Measurements from ENCODE around the gene TYK2. TPM values are rescaled to one million over a fixed set of nuclear protein-coding genes. Genes with fewer than 3 reads are reported as not detected.
A peak's percentile ranks its signal among the peaks of the same experiment; 100 is the strongest.
"Not testable (repeated sequence)": the region's sequence is repeated elsewhere in the genome, so short reads cannot be mapped to it uniquely, and the experiment has no call there.

Gene TYK2
- total and polyA plus RNA-seq, 9 donors: 55.4 to 118 (median 78.9) TPM

DNA sequence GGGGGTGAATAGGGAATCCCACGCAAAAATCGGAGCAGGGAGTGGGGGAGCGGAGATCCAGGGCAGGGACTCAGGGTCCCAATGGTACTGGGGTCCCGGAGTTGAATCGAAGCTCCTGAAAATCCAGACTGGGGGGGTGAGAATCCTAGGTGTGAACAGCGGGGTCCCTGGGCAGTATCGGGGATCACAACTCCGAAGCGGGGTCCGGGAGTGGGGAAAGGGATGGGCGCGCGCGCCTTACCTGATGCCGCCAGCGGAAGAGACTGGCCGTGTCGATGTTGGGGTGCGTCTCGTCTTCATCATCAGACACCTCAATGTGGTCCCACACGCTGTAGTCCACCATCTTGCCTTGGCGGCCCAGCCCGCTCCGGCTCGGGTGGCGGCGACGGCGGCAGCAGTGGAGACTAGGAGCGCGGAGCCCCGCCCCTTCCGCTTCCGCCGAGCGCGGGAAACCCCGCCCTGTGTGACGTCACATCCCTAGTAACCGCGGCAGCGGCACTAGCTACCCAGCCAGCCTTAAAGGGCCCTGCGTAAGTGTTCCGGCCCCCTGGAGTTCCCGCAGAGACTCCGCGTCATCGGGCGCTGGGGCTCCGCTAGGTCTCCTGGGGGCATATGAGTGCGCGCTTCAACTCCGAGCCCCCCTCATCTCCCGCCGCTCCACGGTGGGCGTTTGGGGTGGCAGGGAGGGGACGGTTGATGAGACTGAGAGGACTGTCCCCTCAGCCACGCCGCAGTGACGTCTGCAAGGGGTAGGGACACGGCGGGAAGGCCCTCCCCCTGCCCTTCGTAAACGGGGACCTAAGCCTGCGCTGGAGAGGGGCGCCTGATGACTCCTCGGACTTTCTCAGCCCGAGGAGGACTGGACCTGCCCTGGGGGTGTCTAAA lies 23.0 kb upstream of the TYK2 start, which contains the start of gene CDC37:
CDC37 (minus strand) TSS at position 406 of the 885 bp plus-strand sequence; CDS start at position 343, 63 bp downstream.
- H3K9me3 ChIP-seq: no peaks in the 10 kb centered on the region
- no peaks in the 10 kb centered on the region for H3K36me3 ChIP-seq
- TF ChIP-seq POLR2A (IDR thresholded peaks at IDR 0.05) (peak; percentile 73), EP300 (IDR thresholded peaks at IDR 0.05) (peak; percentile 47)
- TF ChIP-seq, protein P1, sequence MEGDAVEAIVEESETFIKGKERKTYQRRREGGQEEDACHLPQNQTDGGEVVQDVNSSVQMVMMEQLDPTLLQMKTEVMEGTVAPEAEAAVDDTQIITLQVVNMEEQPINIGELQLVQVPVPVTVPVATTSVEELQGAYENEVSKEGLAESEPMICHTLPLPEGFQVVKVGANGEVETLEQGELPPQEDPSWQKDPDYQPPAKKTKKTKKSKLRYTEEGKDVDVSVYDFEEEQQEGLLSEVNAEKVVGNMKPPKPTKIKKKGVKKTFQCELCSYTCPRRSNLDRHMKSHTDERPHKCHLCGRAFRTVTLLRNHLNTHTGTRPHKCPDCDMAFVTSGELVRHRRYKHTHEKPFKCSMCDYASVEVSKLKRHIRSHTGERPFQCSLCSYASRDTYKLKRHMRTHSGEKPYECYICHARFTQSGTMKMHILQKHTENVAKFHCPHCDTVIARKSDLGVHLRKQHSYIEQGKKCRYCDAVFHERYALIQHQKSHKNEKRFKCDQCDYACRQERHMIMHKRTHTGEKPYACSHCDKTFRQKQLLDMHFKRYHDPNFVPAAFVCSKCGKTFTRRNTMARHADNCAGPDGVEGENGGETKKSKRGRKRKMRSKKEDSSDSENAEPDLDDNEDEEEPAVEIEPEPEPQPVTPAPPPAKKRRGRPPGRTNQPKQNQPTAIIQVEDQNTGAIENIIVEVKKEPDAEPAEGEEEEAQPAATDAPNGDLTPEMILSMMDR (IDR thresholded peaks at IDR 0.05): no peak
- H3K27me3 ChIP-seq: no peaks in the 10 kb centered on the region
- intact Hi-C loops (cut with DNase I): loop anchor here in 1 of 4 donors (10.0 kb wide), 1 partner anchor 161 kb away; the partner anchor contains the start of genes CDKN2D and KRI1
- peak within 1 kb of the TSS; percentile 46 to 71 for H3K27ac ChIP-seq
- H3K4me3 ChIP-seq: peak within 1 kb of the TSS; percentile 86
- peak; percentile 94 to 98 (median 97) for DNase-seq
- peaks cover 14% of the 10 kb centered on the region for H3K4me1 ChIP-seq (ENCODE audit: insufficient read depth)
- 1% methylated on average over 59 to 69 of the region's 69 CpGs for WGBS, 3 donors

DNA sequence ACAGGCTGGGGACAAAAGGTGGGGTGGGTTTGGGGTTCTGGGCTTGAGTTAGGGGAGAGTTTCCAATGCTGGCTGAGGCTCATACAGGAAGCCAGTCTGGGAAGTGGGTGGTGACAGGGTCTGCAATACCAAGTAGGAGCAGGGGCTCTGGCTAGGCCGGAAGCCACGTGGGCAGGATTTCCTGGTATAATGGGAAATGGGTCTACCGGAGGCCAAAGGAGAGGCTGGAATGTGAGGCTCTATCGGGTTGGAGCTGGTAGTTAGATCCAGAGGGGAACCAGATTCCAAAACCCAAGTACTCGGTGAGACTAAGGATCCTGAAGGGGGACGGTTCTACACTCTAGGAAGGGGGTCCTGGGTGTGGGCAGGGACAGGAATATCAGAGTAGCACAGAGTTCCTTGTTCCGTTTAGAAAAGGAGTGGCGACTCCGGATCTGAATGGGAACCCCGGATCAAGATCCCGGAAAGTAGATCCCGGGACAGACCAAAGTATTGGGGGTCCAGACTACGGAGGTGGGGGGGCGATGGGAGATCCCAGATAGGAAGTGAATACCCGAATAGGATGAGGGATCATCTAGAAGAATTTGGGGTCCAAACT lies 22.2 kb upstream of the TYK2 start:
- Histone ChIP-seq H3K9me3 (no peaks in the 10 kb centered on the region), H3K4me3 (peak overlapping the region; percentile 86), H3K36me3 (no peaks in the 10 kb centered on the region), H3K27ac (peak overlapping the region in 1 of 2 donors; percentile 71), H3K27me3 (no peaks in the 10 kb centered on the region), H3K4me1 (ENCODE audit: insufficient read depth) (peaks cover 14% of the 10 kb centered on the region)
- WGBS, 3 donors: 1% methylated on average over 15 of the region's 15 CpGs
- no peak for DNase-seq
- TF ChIP-seq, protein P1 (IDR thresholded peaks at IDR 0.05): no peak
- TF ChIP-seq POLR2A (IDR thresholded peaks at IDR 0.05) (no peak), EP300 (IDR thresholded peaks at IDR 0.05) (no peak)
- intact Hi-C loops (cut with DNase I): loop anchor here in 1 of 4 donors (10.0 kb wide), 1 partner anchor 162 kb away; the partner anchor contains the start of genes CDKN2D and KRI1

DNA sequence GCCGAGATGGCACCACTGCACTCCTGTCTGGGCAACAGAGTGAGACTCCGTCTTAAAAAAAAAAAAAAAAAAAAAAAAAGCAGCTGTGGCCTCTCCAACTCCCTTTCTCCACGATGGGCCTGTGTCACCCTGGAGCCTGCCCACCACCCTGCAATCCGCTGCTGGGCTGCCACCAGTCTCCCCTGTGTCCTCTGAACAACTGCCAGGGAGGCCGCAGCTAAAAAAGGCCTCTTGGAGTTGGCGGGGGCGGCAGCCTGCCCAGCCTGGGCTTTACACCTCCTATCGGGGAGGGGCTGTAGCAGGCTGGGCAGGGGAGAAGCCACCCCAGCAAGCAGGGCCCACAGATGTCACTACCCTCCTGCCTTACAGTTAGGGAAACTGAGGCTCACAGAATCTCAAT lies 19.5 kb upstream of the TYK2 start:
- peaks cover 14% of the 10 kb centered on the region for H3K4me1 ChIP-seq (ENCODE audit: insufficient read depth)
- intact Hi-C loops (cut with DNase I): loop anchor here in 1 of 4 donors (10.0 kb wide), 2 partner anchors 165 to 465 kb away; partner anchors contain the start of genes CDKN2D, KRI1 and OLFM2
- no peak overlapping the region for H3K27ac ChIP-seq
- TF ChIP-seq, protein P1 (IDR thresholded peaks at IDR 0.05): no peak
- TF ChIP-seq EP300 (IDR thresholded peaks at IDR 0.05) (no peak), POLR2A (IDR thresholded peaks at IDR 0.05) (no peak)
- DNase-seq: no peak
- no peak overlapping the region for H3K4me3 ChIP-seq
- H3K27me3 ChIP-seq: no peaks in the 10 kb centered on the region
- no peaks in the 10 kb centered on the region for H3K36me3 ChIP-seq
- WGBS, 3 donors: 80 to 84% (median 81%) methylated on average over 8 of the region's 8 CpGs
- no peaks in the 10 kb centered on the region for H3K9me3 ChIP-seq

DNA sequence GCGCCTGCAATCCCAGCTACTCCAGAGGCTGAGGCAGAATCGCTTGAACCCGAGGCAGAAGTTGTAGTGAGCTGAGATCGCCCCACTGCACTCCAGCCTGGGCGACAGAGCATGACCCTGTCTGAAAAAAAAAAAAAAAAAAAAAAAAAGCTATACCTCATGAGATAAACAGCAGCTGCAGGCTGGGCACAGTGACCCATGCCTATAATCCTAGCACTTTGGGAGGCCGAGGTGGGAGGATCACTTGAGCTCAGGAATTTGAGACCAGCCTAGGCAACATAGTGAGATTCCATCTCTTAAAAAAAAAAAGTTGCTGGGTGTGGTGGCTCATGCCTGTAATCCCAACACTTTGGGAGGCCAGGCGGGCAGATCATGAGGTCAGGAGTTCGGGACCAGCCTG lies 19.0 kb upstream of the TYK2 start:
- not testable (repeated sequence) for H3K36me3 ChIP-seq, H3K9me3 ChIP-seq, H3K4me3 ChIP-seq, DNase-seq, H3K27me3 ChIP-seq, H3K27ac ChIP-seq
- intact Hi-C loops (cut with DNase I): loop anchor here in 1 of 4 donors (10.0 kb wide), 1 partner anchor 465 kb away; the partner anchor contains the start of gene OLFM2
- WGBS, 3 donors: 85 to 97% (median 91%) methylated on average over 8 of the region's 8 CpGs
- peaks cover 11% of the 10 kb centered on the region for H3K4me1 ChIP-seq (ENCODE audit: insufficient read depth)

All from ovary (tissue), 9 donors.